Amniotic stem cell (primary cell): ENCODE measurements around the gene C20orf202.
"Not testable (repeated sequence)": the region's sequence is repeated elsewhere in the genome, so short reads cannot be mapped to it uniquely, and the experiment has no call there.

Experiments
- DNase-seq: peaks from one replicate; lab custom pipeline; 2025; lab: John Stamatoyannopoulos, UW

The C20orf202 gene

GRCh38 chr20:1247689-1248088, 44.4 kb downstream of the C20orf202 start:
- no peak for DNase-seq

GRCh38 chr20:1250282-1250681, 47.0 kb downstream of the C20orf202 start:
- not testable (repeated sequence) for DNase-seq

- no peak for DNase-seq
Observed at GRCh38 chr20:1252416-1252815, 49.2 kb downstream of the C20orf202 start.

GRCh38 chr20:1254254-1254653, 51.0 kb downstream of the C20orf202 start:
- DNase-seq: no peak

GRCh38 chr20:1255675-1256074, 52.4 kb downstream of the C20orf202 start:
- DNase-seq: no peak
